H9 (cell line): ENCODE measurements around the gene CMSS1. TPM values are rescaled to one million over a fixed set of nuclear protein-coding genes. Genes with fewer than 3 reads are reported as not detected.

Experiments
- DNase-seq: peaks from one replicate; pipeline ENCODE4 v3.0.0-alpha.2; 2017
- H2AFZ ChIP-seq: one replicate; pipeline ENCODE4 v1.6.1; 2013; ENCODE audit warnings: mild to moderate bottlenecking, low read length, control low read depth, moderate library complexity
- H2AK5ac ChIP-seq: 2 replicates; pipeline ENCODE4 v1.6.1; 2013; ENCODE audit warnings: low read length, control low read depth, mixed read lengths; ENCODE audit not compliant: insufficient read length
- H2BK120ac ChIP-seq: one replicate; pipeline ENCODE4 v1.6.1; 2013; ENCODE audit warnings: low read depth, mild to moderate bottlenecking, low read length, control low read depth, inconsistent platforms; ENCODE audit not compliant: poor library complexity, severe bottlenecking
- H2BK12ac ChIP-seq: 2 replicates; pipeline ENCODE4 v1.6.1; 2013; ENCODE audit warnings: low read length, control low read depth, mixed read lengths, low read depth; ENCODE audit not compliant: insufficient read length
- H2BK15ac ChIP-seq: 2 replicates; pipeline ENCODE4 v1.6.1; 2013; ENCODE audit warnings: low read depth, low read length, control low read depth
- H2BK20ac ChIP-seq: one replicate; pipeline ENCODE4 v1.6.1; 2013; ENCODE audit warnings: low read depth, mild to moderate bottlenecking, low read length, control low read depth, inconsistent platforms; ENCODE audit not compliant: poor library complexity, severe bottlenecking
- H2BK5ac ChIP-seq: 2 replicates; pipeline ENCODE4 v1.6.1; 2013; ENCODE audit warnings: low read length, control low read depth, mixed read lengths; ENCODE audit not compliant: insufficient read length
- H3K14ac ChIP-seq: 2 replicates; pipeline ENCODE4 v1.6.1; 2013; ENCODE audit warnings: low read length, control low read depth; ENCODE audit not compliant: insufficient read depth
- H3K18ac ChIP-seq: 2 replicates; pipeline ENCODE4 v1.6.1; 2013; ENCODE audit warnings: low read depth, mild to moderate bottlenecking, mixed read lengths, low read length, control low read depth; ENCODE audit not compliant: insufficient read length
- H3K23ac ChIP-seq: 2 replicates; pipeline ENCODE4 v1.6.1; 2013; ENCODE audit warnings: low read length, control low read depth, mixed read lengths, low read depth; ENCODE audit not compliant: insufficient read length
- H3K23me2 ChIP-seq: 2 replicates; pipeline ENCODE4 v1.6.1; 2013; ENCODE audit warnings: low read depth, mild to moderate bottlenecking, mixed read lengths, low read length, control low read depth; ENCODE audit not compliant: insufficient read length, poor library complexity, severe bottlenecking
- H3K27ac ChIP-seq: 2 replicates; pipeline ENCODE4 v1.5.1; 2013; ENCODE audit warnings: low read length, control low read depth, mixed read lengths, low read depth; ENCODE audit not compliant: insufficient read length
- H3K27me3 ChIP-seq: 2 replicates; pipeline ENCODE4 v1.6.1; 2013; ENCODE audit warnings: low read length, control low read depth, inconsistent platforms; ENCODE audit not compliant: insufficient read depth
- H3K4ac ChIP-seq: 2 replicates; pipeline ENCODE4 v1.6.1; 2013; ENCODE audit warnings: low read depth, mild to moderate bottlenecking, control low read depth, inconsistent platforms, low read length, moderate library complexity
- H3K4me1 ChIP-seq: 2 replicates; pipeline ENCODE4 v1.6.1; 2013; ENCODE audit warnings: low read length, control low read depth, inconsistent platforms; ENCODE audit not compliant: insufficient read depth
- H3K4me2 ChIP-seq: 2 replicates; pipeline ENCODE4 v1.6.1; 2013; ENCODE audit warnings: low read length, control low read depth, mixed read lengths; ENCODE audit not compliant: insufficient read length, insufficient read depth
- H3K56ac ChIP-seq: 2 replicates; pipeline ENCODE4 v1.6.1; 2013; ENCODE audit warnings: low read depth, mild to moderate bottlenecking, mixed read lengths, low read length, control low read depth; ENCODE audit not compliant: insufficient read length
- H3K79me1 ChIP-seq: 2 replicates; pipeline ENCODE4 v1.6.1; 2013; ENCODE audit warnings: low read depth, mild to moderate bottlenecking, moderate library complexity, low read length, control low read depth, inconsistent platforms; ENCODE audit not compliant: insufficient read depth, poor library complexity, severe bottlenecking
- H3K79me2 ChIP-seq: 2 replicates; pipeline ENCODE4 v1.6.1; 2013; ENCODE audit warnings: low read length, control low read depth, inconsistent platforms; ENCODE audit not compliant: insufficient read depth
- H3K9ac ChIP-seq: 2 replicates; pipeline ENCODE4 v1.6.1; 2013; ENCODE audit warnings: low read length, control low read depth, mixed read lengths; ENCODE audit not compliant: insufficient read length; ENCODE audit errors: extremely low read depth
- H3K9me3 ChIP-seq: one replicate; pipeline ENCODE4 v1.6.1; 2013; ENCODE audit warnings: low read depth, low read length, inconsistent platforms; ENCODE audit not compliant: control insufficient read depth
- H3T11ph ChIP-seq: one replicate; pipeline ENCODE4 v1.6.1; 2013; ENCODE audit warnings: mild to moderate bottlenecking, low read length, control low read depth, inconsistent platforms
- H4K20me1 ChIP-seq: one replicate; pipeline ENCODE4 v1.6.1; 2013; ENCODE audit not compliant: control insufficient read depth, insufficient read length, insufficient read depth
- H4K5ac ChIP-seq: 2 replicates; pipeline ENCODE4 v1.6.1; 2013; ENCODE audit warnings: low read depth, mild to moderate bottlenecking, mixed read lengths, low read length, control low read depth; ENCODE audit not compliant: insufficient read length
- H4K8ac ChIP-seq: replicated peaks from 2 replicates; pipeline ENCODE4 v1.6.1; 2013; ENCODE audit warnings: low read length, control low read depth, mixed read lengths, low read depth; ENCODE audit not compliant: insufficient read length
- H4K91ac ChIP-seq: 2 replicates; pipeline ENCODE4 v1.6.1; 2013; ENCODE audit warnings: low read depth, mild to moderate bottlenecking, moderate library complexity, mixed read lengths, low read length, control low read depth; ENCODE audit not compliant: insufficient read length
- H3K27ac Mint-ChIP-seq, 3 experiments: 2 replicates in 2 of 3; 3 replicates in 1 of 3; pipeline ENCODE4 v1.8.0; 2020 to 2021; ENCODE audit warnings: mixed read lengths in 3 of 3, mild to moderate bottlenecking in 1 of 3, moderate library complexity in 1 of 3
- H3K27me3 Mint-ChIP-seq: 2 replicates; pipeline ENCODE4 v1.8.0; 2021; ENCODE audit warnings: low read depth, mild to moderate bottlenecking, moderate library complexity, mixed read lengths
- H3K36me3 Mint-ChIP-seq, 3 experiments: 2 replicates in 2 of 3; 3 replicates in 1 of 3; pipeline ENCODE4 v1.8.0; 2020 to 2021; ENCODE audit warnings: low read depth in 3 of 3, mixed read lengths in 3 of 3; ENCODE audit not compliant: insufficient read depth in 1 of 3
- H3K4me1 Mint-ChIP-seq, 2 experiments: 2 replicates each; pipeline ENCODE4 v1.8.0; 2020; ENCODE audit warnings: mixed read lengths in 2 of 2
- H3K4me3 Mint-ChIP-seq, 2 experiments: 2 replicates in 1 of 2; 3 replicates in 1 of 2; pipeline ENCODE4 v1.8.0; 2020 to 2021; ENCODE audit warnings: mild to moderate bottlenecking in 2 of 2, mixed read lengths in 2 of 2, moderate library complexity in 1 of 2
- H3K9me3 Mint-ChIP-seq, 2 experiments: 2 replicates in 1 of 2; 3 replicates in 1 of 2; pipeline ENCODE4 v1.8.0; 2020; ENCODE audit warnings: mild to moderate bottlenecking in 2 of 2, mixed read lengths in 2 of 2, moderate library complexity in 1 of 2
- CTCF ChIP-seq: fragments of 200-600 bp; sonication (generic); conservative IDR thresholded peaks from 3 replicates; pipeline ENCODE4 v1.8.0; 2021; ENCODE audit warnings: antibody characterized with exemption, mild to moderate bottlenecking
- WGBS: extraction: QIAGEN DNeasy Blood & Tissue Kit; methylation state at CpG from one replicate; pipeline ENCODE4 v1.1.7; 2013; ENCODE audit warnings: missing lambda C conversion rate, low lambda C conversion rate, mixed read lengths; ENCODE audit not compliant: insufficient read length; ENCODE audit errors: extremely low coverage; 5-methylcytosine and 5-hydroxymethylcytosine counted together
- total RNA-seq: library from RNA; stranded (reverse); gene quantifications from 2 replicates; pipeline ENCODE4 v1.2.1, GENCODE V29; 2021

CMSS1 gene
- total RNA-seq, 1 experiment from 2014 or later, result 61.8 TPM

DNA sequence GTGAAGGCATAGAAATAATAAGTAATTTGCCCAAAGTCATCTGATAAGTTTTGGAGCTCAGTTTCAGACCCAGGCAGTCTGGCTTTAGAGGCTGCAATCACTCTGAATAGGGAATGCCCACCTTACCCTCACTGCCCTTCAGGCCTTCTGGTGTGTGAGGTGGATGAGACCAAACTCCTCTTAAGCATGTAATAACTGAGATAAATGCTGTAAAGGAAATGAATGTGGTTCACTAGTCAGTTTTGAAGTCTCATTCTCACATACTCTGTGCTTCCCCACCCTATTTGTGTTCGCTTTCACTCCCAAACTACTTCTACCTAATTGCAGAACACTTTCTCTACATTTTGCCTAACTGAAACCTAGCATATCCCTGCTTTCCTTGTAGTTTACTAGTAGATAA, 152.5 kb downstream of the CMSS1 start:
- no peak overlapping the region for H3K14ac ChIP-seq
- no CpG with 5 or more reads among the region's 1 CpG for WGBS
- H2BK5ac ChIP-seq, result no peak overlapping the region

More for the DNA sequence above, 152.5 kb downstream of the CMSS1 start:
- Mint-ChIP-seq H3K4me3 (no peak overlapping the region), H3K4me1 (no peaks in the 10 kb centered on the region), H3K9me3 (no peaks in the 10 kb centered on the region), H3K27me3 (no peaks in the 10 kb centered on the region), H3K27ac (no peak overlapping the region), H3K36me3 (no peaks in the 10 kb centered on the region; a peak in 1 of 7 replicates)
- H2BK120ac ChIP-seq, result no peak overlapping the region
- H3K79me2 ChIP-seq, result no peaks in the 10 kb centered on the region
- no peaks in the 10 kb centered on the region for H3K27me3 ChIP-seq
- no peak overlapping the region for H2AFZ ChIP-seq
- no peak overlapping the region for H3K23ac ChIP-seq
- H3K9me3 ChIP-seq, result no peaks in the 10 kb centered on the region
- no peaks in the 10 kb centered on the region for H3K23me2 ChIP-seq
- no peak overlapping the region for H3T11ph ChIP-seq
- no peak overlapping the region for H3K4ac ChIP-seq
- no peak for DNase-seq
- H2BK20ac ChIP-seq, result no peak overlapping the region
- no peak overlapping the region for H4K91ac ChIP-seq
- no peak overlapping the region for H3K18ac ChIP-seq
- H4K20me1 ChIP-seq, result no peaks in the 10 kb centered on the region
- no peak for TF ChIP-seq CTCF
- no peak overlapping the region for H3K27ac ChIP-seq
- no peak overlapping the region for H2BK12ac ChIP-seq
- no peak overlapping the region for H3K56ac ChIP-seq
- no peak overlapping the region for H3K9ac ChIP-seq
- no peaks in the 10 kb centered on the region for H3K79me1 ChIP-seq
- H2AK5ac ChIP-seq, result no peak overlapping the region
- H4K8ac ChIP-seq, result no peak overlapping the region
- H3K4me1 ChIP-seq, result no peaks in the 10 kb centered on the region
- no peak overlapping the region for H4K5ac ChIP-seq
- no peak overlapping the region for H2BK15ac ChIP-seq
- H3K4me2 ChIP-seq, result no peak overlapping the region
